Measurements from ENCODE around the gene SAP25.

Gene SAP25

GRCh38 chr7:100573691-100574361, at the start of gene SAP25:
SAP25 (minus strand) TSS chr7:100573900; CDS start chr7:100573742, 158 bp downstream.
- no peak for DNase-seq

- no peak for DNase-seq
Observed at GRCh38 chr7:100621554-100621953, 47.9 kb upstream of the SAP25 start.

GRCh38 chr7:100620804-100621203, 47.1 kb upstream of the SAP25 start:
- no peak for DNase-seq

GRCh38 chr7:100620239-100620638, 46.5 kb upstream of the SAP25 start:
- DNase-seq = no peak

- DNase-seq = no peak
Observed at GRCh38 chr7:100614308-100614861, 40.7 kb upstream of the SAP25 start.

GRCh38 chr7:100613412-100614175, 39.9 kb upstream of the SAP25 start:
- no peak for DNase-seq

GRCh38 chr7:100612730-100613390, 39.2 kb upstream of the SAP25 start:
- peak; percentile 45 for DNase-seq

GRCh38 chr7:100611983-100612729, 38.5 kb upstream of the SAP25 start, which contains the start of gene MOSPD3:
MOSPD3 (plus strand) TSS chr7:100612540; CDS start chr7:100612792, 252 bp downstream.
- DNase-seq = peak; percentile 99

GRCh38 chr7:100609958-100610357, 36.3 kb upstream of the SAP25 start:
- DNase-seq = no peak

GRCh38 chr7:100607111-100607510, 33.4 kb upstream of the SAP25 start:
- no peak for DNase-seq

- DNase-seq = no peak
Observed at GRCh38 chr7:100606313-100606712, 32.6 kb upstream of the SAP25 start.

GRCh38 chr7:100604976-100605911, 31.5 kb upstream of the SAP25 start:
- DNase-seq = peak; percentile 65

GRCh38 chr7:100604028-100604975, 30.6 kb upstream of the SAP25 start:
- peak; percentile 86 for DNase-seq

GRCh38 chr7:100603726-100604027, 30.0 kb upstream of the SAP25 start:
- DNase-seq = no peak

- DNase-seq = no peak
Observed at GRCh38 chr7:100602889-100603725, 29.4 kb upstream of the SAP25 start.

GRCh38 chr7:100600730-100601038, 27.0 kb upstream of the SAP25 start:
- DNase-seq = no peak

GRCh38 chr7:100599911-100600729, 26.4 kb upstream of the SAP25 start:
- DNase-seq = no peak

- DNase-seq = no peak
Observed at GRCh38 chr7:100598425-100598824, 24.7 kb upstream of the SAP25 start.

GRCh38 chr7:100595188-100595587, 21.5 kb upstream of the SAP25 start:
- no peak for DNase-seq
